B cell (primary cell): ENCODE results near the gene SLC25A21.

Experiments
- EZH2 ChIP-seq: IDR thresholded peaks from 2 replicates; pipeline ENCODE4 v1.6.1; 2012; ENCODE audit warnings: borderline replicate concordance, low read depth, mild to moderate bottlenecking, moderate library complexity, low read length; ENCODE audit not compliant: insufficient read depth, poor library complexity, severe bottlenecking
- TF ChIP-seq, protein P1 (sequence below): fragments of 200-600 bp; IDR thresholded peaks from one replicate; pipeline ENCODE4 v1.8.0; 2022; ENCODE audit warnings: antibody characterized with exemption, mild to moderate bottlenecking

DNA sequence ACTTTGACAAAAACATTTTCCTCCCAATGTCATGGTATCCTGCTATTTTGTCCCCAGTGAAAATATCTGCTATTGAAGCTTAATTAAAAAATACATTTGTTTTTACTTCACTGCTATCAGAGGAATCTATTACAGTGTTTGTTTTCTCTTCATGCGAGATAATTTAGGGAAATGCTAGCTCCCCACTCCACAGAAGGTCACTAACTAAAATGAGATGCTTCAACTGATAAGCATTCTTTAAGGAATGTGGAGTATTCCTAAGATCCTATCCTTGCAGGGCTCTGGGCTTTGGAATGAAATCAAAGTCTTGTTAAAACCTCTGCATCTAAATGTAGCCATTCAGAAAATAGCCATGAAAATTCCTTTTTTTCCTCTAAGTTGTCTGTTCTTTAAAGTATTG lies 471.3 kb downstream of the SLC25A21 start:
- TF ChIP-seq, protein P1, sequence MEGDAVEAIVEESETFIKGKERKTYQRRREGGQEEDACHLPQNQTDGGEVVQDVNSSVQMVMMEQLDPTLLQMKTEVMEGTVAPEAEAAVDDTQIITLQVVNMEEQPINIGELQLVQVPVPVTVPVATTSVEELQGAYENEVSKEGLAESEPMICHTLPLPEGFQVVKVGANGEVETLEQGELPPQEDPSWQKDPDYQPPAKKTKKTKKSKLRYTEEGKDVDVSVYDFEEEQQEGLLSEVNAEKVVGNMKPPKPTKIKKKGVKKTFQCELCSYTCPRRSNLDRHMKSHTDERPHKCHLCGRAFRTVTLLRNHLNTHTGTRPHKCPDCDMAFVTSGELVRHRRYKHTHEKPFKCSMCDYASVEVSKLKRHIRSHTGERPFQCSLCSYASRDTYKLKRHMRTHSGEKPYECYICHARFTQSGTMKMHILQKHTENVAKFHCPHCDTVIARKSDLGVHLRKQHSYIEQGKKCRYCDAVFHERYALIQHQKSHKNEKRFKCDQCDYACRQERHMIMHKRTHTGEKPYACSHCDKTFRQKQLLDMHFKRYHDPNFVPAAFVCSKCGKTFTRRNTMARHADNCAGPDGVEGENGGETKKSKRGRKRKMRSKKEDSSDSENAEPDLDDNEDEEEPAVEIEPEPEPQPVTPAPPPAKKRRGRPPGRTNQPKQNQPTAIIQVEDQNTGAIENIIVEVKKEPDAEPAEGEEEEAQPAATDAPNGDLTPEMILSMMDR, result no peak
- TF ChIP-seq EZH2, result no peak
